K562 (cell line): ENCODE results near the gene CALU. TPM values are rescaled to one million over a fixed set of nuclear protein-coding genes. Genes with fewer than 3 reads are reported as not detected.

Experiments used
- ADNP ChIP-seq: fragments of 200-800 bp; sonication (Bioruptor generic); IDR thresholded peaks from 2 replicates; pipeline ENCODE4 v1.6.1; 2016; ENCODE audit warnings: missing genetic modification characterization, missing compliant biosample characterization
- ELF2 ChIP-seq: fragments of 250-450 bp; sonication (Bioruptor Pico); IDR thresholded peaks from 2 replicates; pipeline ENCODE4 v1.5.0; 2021; ENCODE audit warnings: mild to moderate bottlenecking
- GTF2A2 ChIP-seq: IDR thresholded peaks from 2 replicates; pipeline ENCODE4 v1.6.1; 2016; ENCODE audit warnings: mild to moderate bottlenecking, missing genetic modification characterization, missing compliant biosample characterization
- HDAC6 ChIP-seq: IDR thresholded peaks from 2 replicates; pipeline ENCODE4 v1.6.1; 2012; ENCODE audit warnings: low read depth, mild to moderate bottlenecking, control low read depth, inconsistent platforms, low read length, moderate library complexity
- HEY1 ChIP-seq: fragments of 250-450 bp; sonication (Bioruptor Pico); IDR thresholded peaks from 2 replicates; pipeline ENCODE4 v1.5.0; 2020; ENCODE audit warnings: mild to moderate bottlenecking, moderate library complexity, borderline replicate concordance
- HMBOX1 ChIP-seq: sonication (generic); IDR thresholded peaks from 2 replicates; pipeline ENCODE4 v1.6.1; 2016
- HNRNPLL ChIP-seq: fragments of 200-400 bp; formaldehyde crosslinking; IDR thresholded peaks from 2 replicates; pipeline ENCODE4 v1.6.1; 2017; ENCODE audit warnings: low read length, low read depth, mild to moderate bottlenecking; ENCODE audit not compliant: poor library complexity, severe bottlenecking
- KLF1 ChIP-seq: fragments of 450-650 bp; IDR thresholded peaks from 2 replicates; pipeline ENCODE4 v1.6.1; 2016; ENCODE audit warnings: missing genetic modification characterization, missing compliant biosample characterization
- KLF13 ChIP-seq: fragments of 450-650 bp; IDR thresholded peaks from 2 replicates; pipeline ENCODE4 v1.6.1; 2016; ENCODE audit warnings: missing genetic modification characterization, low read depth, mild to moderate bottlenecking, missing compliant biosample characterization, moderate library complexity, borderline replicate concordance
- LARP7 ChIP-seq: fragments of 450-650 bp; IDR thresholded peaks from 2 replicates; pipeline ENCODE4 v1.6.1; 2016
- MBD1 ChIP-seq: fragments of 250-450 bp; sonication (Bioruptor Pico); IDR thresholded peaks from 2 replicates; pipeline ENCODE4 v1.8.0; 2022; ENCODE audit warnings: inconsistent platforms
- MEF2D ChIP-seq: conservative IDR thresholded peaks from 2 replicates; pipeline ENCODE4 v1.6.1; 2016; ENCODE audit warnings: low read depth, missing genetic modification characterization, missing compliant biosample characterization
- NCOA4 ChIP-seq: fragments of 450-650 bp; IDR thresholded peaks from 2 replicates; pipeline ENCODE4 v1.6.1; 2018; ENCODE audit warnings: mild to moderate bottlenecking; ENCODE audit not compliant: partially characterized antibody
- PCBP1 ChIP-seq: fragments of 200-400 bp; formaldehyde crosslinking; IDR thresholded peaks from 2 replicates; pipeline ENCODE4 v1.6.1; 2018; ENCODE audit warnings: mild to moderate bottlenecking, low read depth, low read length; ENCODE audit not compliant: poor library complexity, severe bottlenecking
- PREB ChIP-seq: sonication (generic); formaldehyde crosslinking; IDR thresholded peaks from 2 replicates; pipeline ENCODE4 v1.8.1; 2023; ENCODE audit warnings: mild to moderate bottlenecking, missing genetic modification reagents
- SIN3A ChIP-seq, 2 experiments: fragments of 150-350 bp in 1 of 2; IDR thresholded peaks; 2 replicates each; pipeline ENCODE4 v1.6.1; 2011 to 2016; ENCODE audit warnings: borderline replicate concordance in 2 of 2, low read depth in 2 of 2, low read length in 2 of 2, mild to moderate bottlenecking in 2 of 2, moderate library complexity in 2 of 2; ENCODE audit not compliant: control insufficient read depth in 1 of 2
- YBX1 ChIP-seq: fragments of 450-650 bp; IDR thresholded peaks from 2 replicates; pipeline ENCODE4 v1.7.1; 2016; ENCODE audit warnings: mild to moderate bottlenecking
- ZNF217 ChIP-seq: sonication (generic); formaldehyde crosslinking; IDR thresholded peaks from 2 replicates; pipeline ENCODE4 v1.8.0; 2022; ENCODE audit warnings: mild to moderate bottlenecking, missing genetic modification reagents
- ZNF311 ChIP-seq: fragments of 250-450 bp; sonication (Bioruptor Pico); IDR thresholded peaks from 2 replicates; pipeline ENCODE4 v1.4.0; 2020; ENCODE audit warnings: mild to moderate bottlenecking, moderate library complexity
- ZNF518B ChIP-seq: fragments of 250-450 bp; sonication (Bioruptor Pico); IDR thresholded peaks from 2 replicates; pipeline ENCODE4 v1.5.0; 2021; ENCODE audit warnings: mild to moderate bottlenecking, moderate library complexity
- ZNF583 ChIP-seq: fragments of 250-450 bp; sonication (Bioruptor Pico); IDR thresholded peaks from 2 replicates; pipeline ENCODE4 v1.4.0; 2020
- ZNF75A ChIP-seq: fragments of 450-650 bp; formaldehyde crosslinking; IDR thresholded peaks from 2 replicates; pipeline ENCODE4 v1.4.0; 2020; ENCODE audit warnings: mild to moderate bottlenecking
- polyA plus RNA-seq, 8 experiments: library from polyadenylated mRNA; depleted of rRNA in 4 of 8; stranded (reverse) in 5 of 8; unstranded in 3 of 8; fragments of >200 nt; fragmentation: Nextera tagmentation in 2 of 8; fragmentation: Illumina TruSeq in 1 of 8; extraction: Ambion mirVana in 2 of 8; extraction: Trizol in 1 of 8; gene quantifications; 2 replicates each; pipeline versions ENCODE4 v1.2.1 to v1.2.3, GENCODE V29; 2011 to 2014; ENCODE audit warnings: inconsistent platforms in 1 of 8, missing spikeins in 1 of 8
- total RNA-seq, 7 experiments: library from RNA; depleted of rRNA in 6 of 7; stranded (reverse); fragments of >200 nt in 6 of 7; fragmentation: Illumina TruSeq in 2 of 7; extraction: Trizol in 2 of 7; gene quantifications; 2 replicates each; pipeline versions ENCODE4 v1.2.1 to v1.2.3, GENCODE V29; 2011 to 2021; ENCODE audit warnings: low replicate concordance in 1 of 7

The CALU gene
- total and polyA plus RNA-seq, 9 of the 15 experiments (the other 6 are each of a cell fraction or from before 2014, with no cell fraction given), result 166 to 286 (median 215) TPM

- TF ChIP-seq SIN3A (IDR thresholded peaks at IDR 0.05; ENCODE audit: borderline replicate concordance in 2 of 2, control insufficient read depth in 1 of 2, low read depth in 2 of 2, low read length in 2 of 2) (0 out of 4 replicates have a peak, but pooled peaks of 1 of the 2 experiments have one; percentile 29), NCOA4 (no peak), HEY1 (no peak), ADNP (tag) (no peak), HDAC6 (no peak), KLF13 (tag) (peak; percentile 86; the same call in 1 of the 2 replicates), ZNF311 (no peak), ELF2 (CRISPR knock-in tag) (no peak), ZNF583 (CRISPR knock-in tag) (0 out of 2 replicates have a peak, but pooled peaks have one; percentile 64), PCBP1 (peak; percentile 39), ZNF75A (CRISPR knock-in tag) (no peak), ZNF217 (no peak), LARP7 (peak; percentile 97), PREB (peak; percentile 74; the same call in 1 of the 2 replicates), HNRNPLL (peak; percentile 92), MEF2D (tag) (peak; percentile 48; the same call in 1 of the 2 replicates), HMBOX1 (no peak), ZNF518B (no peak), KLF1 (tag) (peak; percentile 92), MBD1 (CRISPR knock-in tag) (no peak), GTF2A2 (0 out of 2 replicates have a peak, but pooled peaks have one; percentile 38), YBX1 (no peak)
Observed at GRCh38 chr7:128697302-128697905, 41.8 kb upstream of the CALU start (continued).
